ENCODE results near the gene MUC2. TPM values are rescaled to one million over a fixed set of nuclear protein-coding genes. Genes with fewer than 3 reads are reported as not detected.

Gene MUC2
- total RNA-seq, 1 donor from 2014 or later = not detected

- H3K4me1 ChIP-seq = no peaks in the 10 kb centered on the region
- no peak for DNase-seq (ENCODE audit: extremely low spot score in 2 of 2)
- H3K4me3 ChIP-seq = no peak overlapping the region
- TF ChIP-seq POLR2AphosphoS5 (IDR thresholded peaks at IDR 0.05; ENCODE audit: insufficient read depth in 1 of 2, low read depth in 1 of 2) (no peak), POLR2A (IDR thresholded peaks at IDR 0.05) (no peak)
- intact Hi-C loops (cut with DNase I) = no loop called here
- H3K27me3 ChIP-seq = no peaks in the 10 kb centered on the region
- no peaks in the 10 kb centered on the region for H3K9me3 ChIP-seq
- H3K27ac ChIP-seq = no peak overlapping the region
- no peaks in the 10 kb centered on the region for H3K36me3 ChIP-seq
Measured at GRCh38 chr11:1041936-1042608, 32.6 kb upstream of the MUC2 start.

- no peaks in the 10 kb centered on the region for H3K9me3 ChIP-seq
- H3K36me3 ChIP-seq = no peaks in the 10 kb centered on the region
- TF ChIP-seq, protein P1, sequence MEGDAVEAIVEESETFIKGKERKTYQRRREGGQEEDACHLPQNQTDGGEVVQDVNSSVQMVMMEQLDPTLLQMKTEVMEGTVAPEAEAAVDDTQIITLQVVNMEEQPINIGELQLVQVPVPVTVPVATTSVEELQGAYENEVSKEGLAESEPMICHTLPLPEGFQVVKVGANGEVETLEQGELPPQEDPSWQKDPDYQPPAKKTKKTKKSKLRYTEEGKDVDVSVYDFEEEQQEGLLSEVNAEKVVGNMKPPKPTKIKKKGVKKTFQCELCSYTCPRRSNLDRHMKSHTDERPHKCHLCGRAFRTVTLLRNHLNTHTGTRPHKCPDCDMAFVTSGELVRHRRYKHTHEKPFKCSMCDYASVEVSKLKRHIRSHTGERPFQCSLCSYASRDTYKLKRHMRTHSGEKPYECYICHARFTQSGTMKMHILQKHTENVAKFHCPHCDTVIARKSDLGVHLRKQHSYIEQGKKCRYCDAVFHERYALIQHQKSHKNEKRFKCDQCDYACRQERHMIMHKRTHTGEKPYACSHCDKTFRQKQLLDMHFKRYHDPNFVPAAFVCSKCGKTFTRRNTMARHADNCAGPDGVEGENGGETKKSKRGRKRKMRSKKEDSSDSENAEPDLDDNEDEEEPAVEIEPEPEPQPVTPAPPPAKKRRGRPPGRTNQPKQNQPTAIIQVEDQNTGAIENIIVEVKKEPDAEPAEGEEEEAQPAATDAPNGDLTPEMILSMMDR (IDR thresholded peaks at IDR 0.05) = no peak
- no peak for TF ChIP-seq POLR2AphosphoS5 (IDR thresholded peaks at IDR 0.05; ENCODE audit: insufficient read depth in 1 of 2, low read depth in 1 of 2)
- no peak for TF ChIP-seq POLR2A (IDR thresholded peaks at IDR 0.05)
- H3K4me3 ChIP-seq = no peak overlapping the region
- no peaks in the 10 kb centered on the region for H3K27me3 ChIP-seq
- no peaks in the 10 kb centered on the region for H3K4me1 ChIP-seq
- DNase-seq (ENCODE audit: extremely low spot score in 2 of 2) = no peak
- intact Hi-C loops (cut with DNase I) = no loop called here
- H3K27ac ChIP-seq = no peak overlapping the region
Measured at GRCh38 chr11:1042626-1043562, 31.8 kb upstream of the MUC2 start.

GRCh38 chr11:1043563-1044096 is 31.0 kb upstream of the MUC2 start:
- no peaks in the 10 kb centered on the region for H3K27me3 ChIP-seq
- TF ChIP-seq POLR2AphosphoS5 (IDR thresholded peaks at IDR 0.05; ENCODE audit: insufficient read depth in 1 of 2, low read depth in 1 of 2) = no peak
- TF ChIP-seq POLR2A (IDR thresholded peaks at IDR 0.05) = no peak
- TF ChIP-seq, protein P1 (IDR thresholded peaks at IDR 0.05) = no peak
- H3K36me3 ChIP-seq = no peaks in the 10 kb centered on the region
- no peaks in the 10 kb centered on the region for H3K9me3 ChIP-seq
- H3K4me3 ChIP-seq = no peak overlapping the region
- H3K4me1 ChIP-seq = no peaks in the 10 kb centered on the region
- H3K27ac ChIP-seq = no peak overlapping the region
- no peak for DNase-seq (ENCODE audit: extremely low spot score in 2 of 2)
- intact Hi-C loops (cut with DNase I) = no loop called here

GRCh38 chr11:1044160-1044559 is 30.5 kb upstream of the MUC2 start:
- TF ChIP-seq, protein P1 (IDR thresholded peaks at IDR 0.05) = no peak
- TF ChIP-seq POLR2AphosphoS5 (IDR thresholded peaks at IDR 0.05; ENCODE audit: insufficient read depth in 1 of 2, low read depth in 1 of 2) (no peak), POLR2A (IDR thresholded peaks at IDR 0.05) (no peak)
- H3K4me3 ChIP-seq = no peak overlapping the region
- no peaks in the 10 kb centered on the region for H3K9me3 ChIP-seq
- no peaks in the 10 kb centered on the region for H3K27me3 ChIP-seq
- no peak for DNase-seq (ENCODE audit: extremely low spot score in 2 of 2)
- no peaks in the 10 kb centered on the region for H3K4me1 ChIP-seq
- H3K27ac ChIP-seq = no peak overlapping the region
- intact Hi-C loops (cut with DNase I) = no loop called here
- no peaks in the 10 kb centered on the region for H3K36me3 ChIP-seq

DNA sequence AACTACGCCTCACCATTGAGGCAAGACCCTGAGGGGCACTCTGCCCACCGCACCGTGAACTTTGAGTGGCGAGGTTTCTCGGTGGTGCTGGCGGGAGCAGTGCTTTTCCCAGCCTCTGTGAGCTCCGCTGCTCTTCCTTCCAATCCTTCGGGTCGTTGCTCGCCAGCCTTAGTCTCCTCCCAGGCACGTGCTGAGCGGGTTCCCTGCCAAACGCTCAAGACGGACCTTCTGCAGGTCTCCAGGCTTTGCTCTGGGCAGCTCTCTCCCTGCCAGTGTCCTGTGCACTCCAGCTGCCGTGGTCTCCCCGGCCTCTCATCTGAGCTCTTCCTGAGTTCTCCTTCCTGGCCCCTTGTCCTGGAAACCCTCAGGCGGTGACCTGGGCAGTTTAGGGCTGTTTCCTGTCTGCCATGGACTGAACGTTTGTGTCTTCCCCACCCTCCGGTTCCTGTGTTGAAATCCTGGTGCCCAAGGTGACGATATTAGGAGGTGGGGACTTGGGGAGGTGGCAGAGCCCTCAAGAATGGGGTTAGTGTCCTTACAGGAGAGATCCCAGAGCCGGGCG is 27.0 kb upstream of the MUC2 start:
- TF ChIP-seq POLR2A (IDR thresholded peaks at IDR 0.05) (no peak), POLR2AphosphoS5 (IDR thresholded peaks at IDR 0.05; ENCODE audit: insufficient read depth in 1 of 2, low read depth in 1 of 2) (no peak)
- TF ChIP-seq, protein P1 (IDR thresholded peaks at IDR 0.05) = no peak
- Histone ChIP-seq H3K27ac (no peak overlapping the region), H3K36me3 (no peaks in the 10 kb centered on the region), H3K4me1 (no peaks in the 10 kb centered on the region), H3K9me3 (no peaks in the 10 kb centered on the region), H3K4me3 (no peak overlapping the region), H3K27me3 (no peaks in the 10 kb centered on the region)
- intact Hi-C loops (cut with DNase I) = no loop called here
- DNase-seq (ENCODE audit: extremely low spot score in 2 of 2) = no peak

Measured in vagina (tissue), 2 donors.